GM23338 (cell line): Measurements from ENCODE around the gene TMEM140. TPM values are rescaled to one million over a fixed set of nuclear protein-coding genes. Genes with fewer than 3 reads are reported as not detected.

ENCODE experiments used
- ATAC-seq: fragments of 200-7000 bp; cut with Tn5 transposase; 3 replicates; pipeline ENCODE4 v1.9.1; 2020
- DNase-seq: peaks from one replicate; pipeline ENCODE4 v3.0.0-alpha.2; 2015; ENCODE audit warnings: low spot score
- H2AFZ ChIP-seq: fragments of 200-600 bp; sonication (generic); 2 replicates; pipeline ENCODE4 v1.8.0; 2016; ENCODE audit warnings: antibody characterized with exemption, mild to moderate bottlenecking, moderate library complexity
- H3F3A ChIP-seq: fragments of 200-600 bp; sonication (generic); replicated peaks from 2 replicates; pipeline ENCODE4 v1.8.0; 2017; ENCODE audit warnings: antibody characterized with exemption, mixed run types, low read depth
- H3K27ac ChIP-seq: fragments of 200-600 bp; sonication (generic); 2 replicates; pipeline ENCODE4 v1.6.1; 2016; ENCODE audit warnings: low read depth
- H3K27me3 ChIP-seq: fragments of 200-600 bp; sonication (generic); 2 replicates; pipeline ENCODE4 v1.8.0; 2016; ENCODE audit warnings: mild to moderate bottlenecking, mixed run types, moderate library complexity; ENCODE audit not compliant: insufficient read depth
- H3K36me3 ChIP-seq: fragments of 200-600 bp; sonication (generic); 2 replicates; pipeline ENCODE4 v1.8.0; 2016; ENCODE audit warnings: mild to moderate bottlenecking; ENCODE audit not compliant: insufficient read depth
- H3K4me1 ChIP-seq: fragments of 200-600 bp; sonication (generic); 2 replicates; pipeline ENCODE4 v1.8.0; 2016; ENCODE audit warnings: mild to moderate bottlenecking, moderate library complexity; ENCODE audit not compliant: insufficient read depth
- H3K4me2 ChIP-seq: fragments of 200-600 bp; sonication (generic); 2 replicates; pipeline ENCODE4 v1.7.1; 2017; ENCODE audit warnings: mixed run types
- H3K4me3 ChIP-seq: fragments of 200-600 bp; sonication (generic); 2 replicates; pipeline ENCODE4 v1.6.1; 2016; ENCODE audit warnings: mixed run types
- H3K79me2 ChIP-seq: fragments of 200-600 bp; sonication (generic); replicated peaks from 2 replicates; pipeline ENCODE4 v1.8.0; 2017; ENCODE audit warnings: mild to moderate bottlenecking; ENCODE audit not compliant: insufficient read depth
- H3K9me2 ChIP-seq: fragments of 200-600 bp; sonication (generic); 2 replicates; pipeline ENCODE4 v1.8.0; 2017; ENCODE audit not compliant: insufficient read depth
- H4K20me1 ChIP-seq: fragments of 200-600 bp; sonication (generic); replicated peaks from 2 replicates; pipeline ENCODE4 v1.8.0; 2017; ENCODE audit warnings: mild to moderate bottlenecking; ENCODE audit not compliant: insufficient read depth
- H3K27ac Mint-ChIP-seq: 2 replicates; pipeline ENCODE4 v1.8.0; 2020; ENCODE audit warnings: inconsistent platforms, mild to moderate bottlenecking, moderate library complexity, mixed read lengths
- H3K27me3 Mint-ChIP-seq: 3 replicates; pipeline ENCODE4 v1.8.0; 2022; ENCODE audit warnings: low read depth, mild to moderate bottlenecking, moderate library complexity, mixed read lengths, inconsistent platforms; ENCODE audit not compliant: insufficient read depth, poor library complexity
- H3K36me3 Mint-ChIP-seq: 3 replicates; pipeline ENCODE4 v1.8.0; 2021; ENCODE audit warnings: low read depth, mild to moderate bottlenecking, inconsistent platforms, moderate library complexity, mixed read lengths
- H3K4me1 Mint-ChIP-seq: 3 replicates; pipeline ENCODE4 v1.8.0; 2020; ENCODE audit warnings: mild to moderate bottlenecking, inconsistent platforms, mixed read lengths
- H3K4me3 Mint-ChIP-seq: 3 replicates; pipeline ENCODE4 v1.8.0; 2021; ENCODE audit warnings: moderate library complexity, mild to moderate bottlenecking, inconsistent platforms, mixed read lengths
- H3K9me3 Mint-ChIP-seq: 3 replicates; pipeline ENCODE4 v1.8.0; 2020; ENCODE audit warnings: moderate library complexity, mild to moderate bottlenecking, inconsistent platforms, mixed read lengths
- CREB1 ChIP-seq: fragments of 250-450 bp; sonication (Bioruptor Pico); IDR thresholded peaks from 2 replicates; pipeline ENCODE4 v1.5.0; 2020; ENCODE audit warnings: low read depth, mild to moderate bottlenecking, moderate library complexity
- EZH2 ChIP-seq: fragments of 200-600 bp; sonication (generic); IDR thresholded peaks from one replicate; pipeline ENCODE4 v1.8.0; 2017; ENCODE audit warnings: antibody characterized with exemption, mild to moderate bottlenecking, low read depth; ENCODE audit not compliant: unreplicated experiment
- EZH2phosphoT487 ChIP-seq: fragments of 200-600 bp; sonication (generic); IDR thresholded peaks from one replicate; pipeline ENCODE4 v1.8.1; 2018; ENCODE audit warnings: antibody characterized with exemption; ENCODE audit not compliant: unreplicated experiment
- JUNB ChIP-seq: IDR thresholded peaks from one replicate; pipeline ENCODE4 v1.6.1; 2016; ENCODE audit warnings: antibody characterized with exemption; ENCODE audit not compliant: unreplicated experiment
- NANOG ChIP-seq: IDR thresholded peaks from 2 replicates; pipeline ENCODE4 v1.6.1; 2016; ENCODE audit warnings: antibody characterized with exemption, borderline replicate concordance
- POLR2AphosphoS5 ChIP-seq: IDR thresholded peaks from 2 replicates; pipeline ENCODE4 v1.6.1; 2016; ENCODE audit warnings: antibody characterized with exemption, low read depth
- STAT1 ChIP-seq: IDR thresholded peaks from one replicate; pipeline ENCODE4 v1.6.1; 2016; ENCODE audit warnings: antibody characterized with exemption; ENCODE audit not compliant: unreplicated experiment
- ZNF114 ChIP-seq: fragments of 250-450 bp; sonication (Bioruptor Pico); IDR thresholded peaks from 2 replicates; pipeline ENCODE4 v1.5.0; 2020; ENCODE audit warnings: mild to moderate bottlenecking, moderate library complexity
- ZNF331 ChIP-seq: fragments of 250-450 bp; sonication (Bioruptor Pico); IDR thresholded peaks from 2 replicates; pipeline ENCODE4 v1.5.0; 2020; ENCODE audit warnings: low read depth, mild to moderate bottlenecking, moderate library complexity
- polyA plus RNA-seq: library from polyadenylated mRNA; unstranded; fragments of >200 nt; fragmentation: Nextera tagmentation; extraction: Ambion mirVana; gene quantifications from 2 replicates; pipeline ENCODE4 v1.2.1, GENCODE V29; 2016
- total RNA-seq: library from RNA; depleted of rRNA; stranded (reverse); fragments of >200 nt; shearing (Covaris generic); gene quantifications from 2 replicates; pipeline ENCODE4 v1.2.3, GENCODE V29; 2014
- TF ChIP-seq, protein P1 (sequence below): fragments of 250-450 bp; sonication (Bioruptor Pico); IDR thresholded peaks from 2 replicates; pipeline ENCODE4 v1.5.0; 2020; ENCODE audit warnings: mild to moderate bottlenecking, moderate library complexity
- TF ChIP-seq, protein P2 (sequence below): IDR thresholded peaks from 2 replicates; pipeline ENCODE4 v1.6.1; 2016; ENCODE audit warnings: antibody characterized with exemption
- TF ChIP-seq, protein P3 (sequence below), 2 experiments: fragments of 200-600 bp in 1 of 2; sonication (generic) in 1 of 2; conservative IDR thresholded peaks; 2 replicates each; pipeline versions ENCODE4 v1.5.1 to v1.6.1; 2016 to 2017; ENCODE audit warnings: antibody characterized with exemption in 2 of 2, low read depth in 2 of 2, mild to moderate bottlenecking in 2 of 2, moderate library complexity in 1 of 2
- TF ChIP-seq, protein P4 (sequence below): IDR thresholded peaks from one replicate; pipeline ENCODE4 v1.6.1; 2018; ENCODE audit warnings: antibody characterized with exemption; ENCODE audit not compliant: unreplicated experiment

TMEM140 gene
- total and polyA plus RNA-seq, 2 experiments from 2014 or later = 2.7 TPM; not detected in 1

DNA sequence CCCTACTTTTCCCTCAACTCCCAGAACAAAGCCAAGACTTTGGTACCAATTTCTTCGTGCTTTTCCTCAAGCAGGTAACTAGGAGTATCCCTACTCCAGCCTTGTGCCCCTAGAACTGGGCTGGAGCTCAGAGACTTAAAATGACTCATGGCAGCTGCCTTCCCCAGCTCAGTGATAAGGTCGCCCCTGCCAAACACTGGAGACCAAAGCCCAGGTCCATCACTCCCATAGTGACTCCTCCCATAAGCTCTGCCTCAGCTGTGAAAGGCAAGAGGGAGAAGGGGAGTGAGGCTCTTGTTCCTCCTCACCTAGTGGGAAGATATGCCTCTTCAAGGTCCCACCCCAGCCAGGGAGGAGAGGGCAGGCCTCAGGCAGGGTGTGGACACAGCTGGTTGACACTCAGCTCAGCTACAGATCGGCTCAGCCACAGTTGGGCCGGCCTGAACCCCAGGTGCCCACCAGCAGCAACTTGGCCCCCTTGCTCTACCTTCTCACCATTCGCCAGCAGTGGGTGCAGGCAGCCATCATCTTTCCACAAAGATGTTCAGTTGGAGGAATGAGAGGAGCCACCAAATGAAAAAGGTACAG, 36.5 kb downstream of the TMEM140 start:
- no peaks in the 10 kb centered on the region for H3K4me1 Mint-ChIP-seq
- no peak overlapping the region for H3K4me2 ChIP-seq
- no peaks in the 10 kb centered on the region for H3K27me3 ChIP-seq

More for the DNA sequence above, 36.5 kb downstream of the TMEM140 start:
- Histone ChIP-seq H3F3A (no peaks in the 10 kb centered on the region), H3K4me3 (no peak overlapping the region), H3K9me2 (no peaks in the 10 kb centered on the region), H3K27ac (no peak overlapping the region), H4K20me1 (no peaks in the 10 kb centered on the region), H2AFZ (no peak overlapping the region), H3K4me1 (no peaks in the 10 kb centered on the region), H3K79me2 (no peaks in the 10 kb centered on the region), H3K36me3 (peaks cover 19% of the 10 kb centered on the region)
- TF ChIP-seq, protein P1, sequence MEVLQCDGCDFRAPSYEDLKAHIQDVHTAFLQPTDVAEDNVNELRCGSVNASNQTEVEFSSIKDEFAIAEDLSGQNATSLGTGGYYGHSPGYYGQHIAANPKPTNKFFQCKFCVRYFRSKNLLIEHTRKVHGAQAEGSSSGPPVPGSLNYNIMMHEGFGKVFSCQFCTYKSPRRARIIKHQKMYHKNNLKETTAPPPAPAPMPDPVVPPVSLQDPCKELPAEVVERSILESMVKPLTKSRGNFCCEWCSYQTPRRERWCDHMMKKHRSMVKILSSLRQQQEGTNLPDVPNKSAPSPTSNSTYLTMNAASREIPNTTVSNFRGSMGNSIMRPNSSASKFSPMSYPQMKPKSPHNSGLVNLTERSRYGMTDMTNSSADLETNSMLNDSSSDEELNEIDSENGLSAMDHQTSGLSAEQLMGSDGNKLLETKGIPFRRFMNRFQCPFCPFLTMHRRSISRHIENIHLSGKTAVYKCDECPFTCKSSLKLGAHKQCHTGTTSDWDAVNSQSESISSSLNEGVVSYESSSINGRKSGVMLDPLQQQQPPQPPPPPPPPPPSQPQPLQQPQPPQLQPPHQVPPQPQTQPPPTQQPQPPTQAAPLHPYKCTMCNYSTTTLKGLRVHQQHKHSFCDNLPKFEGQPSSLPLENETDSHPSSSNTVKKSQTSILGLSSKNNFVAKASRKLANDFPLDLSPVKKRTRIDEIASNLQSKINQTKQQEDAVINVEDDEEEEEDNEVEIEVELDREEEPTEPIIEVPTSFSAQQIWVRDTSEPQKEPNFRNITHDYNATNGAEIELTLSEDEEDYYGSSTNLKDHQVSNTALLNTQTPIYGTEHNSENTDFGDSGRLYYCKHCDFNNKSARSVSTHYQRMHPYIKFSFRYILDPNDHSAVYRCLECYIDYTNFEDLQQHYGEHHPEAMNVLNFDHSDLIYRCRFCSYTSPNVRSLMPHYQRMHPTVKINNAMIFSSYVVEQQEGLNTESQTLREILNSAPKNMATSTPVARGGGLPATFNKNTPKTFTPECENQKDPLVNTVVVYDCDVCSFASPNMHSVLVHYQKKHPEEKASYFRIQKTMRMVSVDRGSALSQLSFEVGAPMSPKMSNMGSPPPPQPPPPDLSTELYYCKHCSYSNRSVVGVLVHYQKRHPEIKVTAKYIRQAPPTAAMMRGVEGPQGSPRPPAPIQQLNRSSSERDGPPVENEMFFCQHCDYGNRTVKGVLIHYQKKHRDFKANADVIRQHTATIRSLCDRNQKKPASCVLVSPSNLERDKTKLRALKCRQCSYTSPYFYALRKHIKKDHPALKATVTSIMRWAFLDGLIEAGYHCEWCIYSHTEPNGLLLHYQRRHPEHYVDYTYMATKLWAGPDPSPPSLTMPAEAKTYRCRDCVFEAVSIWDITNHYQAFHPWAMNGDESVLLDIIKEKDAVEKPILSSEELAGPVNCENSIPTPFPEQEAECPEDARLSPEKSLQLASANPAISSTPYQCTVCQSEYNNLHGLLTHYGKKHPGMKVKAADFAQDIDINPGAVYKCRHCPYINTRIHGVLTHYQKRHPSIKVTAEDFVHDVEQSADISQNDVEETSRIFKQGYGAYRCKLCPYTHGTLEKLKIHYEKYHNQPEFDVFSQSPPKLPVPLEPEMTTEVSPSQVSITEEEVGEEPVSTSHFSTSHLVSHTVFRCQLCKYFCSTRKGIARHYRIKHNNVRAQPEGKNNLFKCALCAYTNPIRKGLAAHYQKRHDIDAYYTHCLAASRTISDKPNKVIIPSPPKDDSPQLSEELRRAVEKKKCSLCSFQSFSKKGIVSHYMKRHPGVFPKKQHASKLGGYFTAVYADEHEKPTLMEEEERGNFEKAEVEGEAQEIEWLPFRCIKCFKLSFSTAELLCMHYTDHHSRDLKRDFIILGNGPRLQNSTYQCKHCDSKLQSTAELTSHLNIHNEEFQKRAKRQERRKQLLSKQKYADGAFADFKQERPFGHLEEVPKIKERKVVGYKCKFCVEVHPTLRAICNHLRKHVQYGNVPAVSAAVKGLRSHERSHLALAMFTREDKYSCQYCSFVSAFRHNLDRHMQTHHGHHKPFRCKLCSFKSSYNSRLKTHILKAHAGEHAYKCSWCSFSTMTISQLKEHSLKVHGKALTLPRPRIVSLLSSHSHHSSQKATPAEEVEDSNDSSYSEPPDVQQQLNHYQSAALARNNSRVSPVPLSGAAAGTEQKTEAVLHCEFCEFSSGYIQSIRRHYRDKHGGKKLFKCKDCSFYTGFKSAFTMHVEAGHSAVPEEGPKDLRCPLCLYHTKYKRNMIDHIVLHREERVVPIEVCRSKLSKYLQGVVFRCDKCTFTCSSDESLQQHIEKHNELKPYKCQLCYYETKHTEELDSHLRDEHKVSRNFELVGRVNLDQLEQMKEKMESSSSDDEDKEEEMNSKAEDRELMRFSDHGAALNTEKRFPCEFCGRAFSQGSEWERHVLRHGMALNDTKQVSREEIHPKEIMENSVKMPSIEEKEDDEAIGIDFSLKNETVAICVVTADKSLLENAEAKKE (CRISPR knock-in tag) = no peak
- TF ChIP-seq, protein P2, sequence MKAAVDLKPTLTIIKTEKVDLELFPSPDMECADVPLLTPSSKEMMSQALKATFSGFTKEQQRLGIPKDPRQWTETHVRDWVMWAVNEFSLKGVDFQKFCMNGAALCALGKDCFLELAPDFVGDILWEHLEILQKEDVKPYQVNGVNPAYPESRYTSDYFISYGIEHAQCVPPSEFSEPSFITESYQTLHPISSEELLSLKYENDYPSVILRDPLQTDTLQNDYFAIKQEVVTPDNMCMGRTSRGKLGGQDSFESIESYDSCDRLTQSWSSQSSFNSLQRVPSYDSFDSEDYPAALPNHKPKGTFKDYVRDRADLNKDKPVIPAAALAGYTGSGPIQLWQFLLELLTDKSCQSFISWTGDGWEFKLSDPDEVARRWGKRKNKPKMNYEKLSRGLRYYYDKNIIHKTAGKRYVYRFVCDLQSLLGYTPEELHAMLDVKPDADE = no peak
- no peak for TF ChIP-seq STAT1
- TF ChIP-seq ZNF331 (CRISPR knock-in tag) = no peak
- TF ChIP-seq EZH2 = no peak
- TF ChIP-seq, protein P3, sequence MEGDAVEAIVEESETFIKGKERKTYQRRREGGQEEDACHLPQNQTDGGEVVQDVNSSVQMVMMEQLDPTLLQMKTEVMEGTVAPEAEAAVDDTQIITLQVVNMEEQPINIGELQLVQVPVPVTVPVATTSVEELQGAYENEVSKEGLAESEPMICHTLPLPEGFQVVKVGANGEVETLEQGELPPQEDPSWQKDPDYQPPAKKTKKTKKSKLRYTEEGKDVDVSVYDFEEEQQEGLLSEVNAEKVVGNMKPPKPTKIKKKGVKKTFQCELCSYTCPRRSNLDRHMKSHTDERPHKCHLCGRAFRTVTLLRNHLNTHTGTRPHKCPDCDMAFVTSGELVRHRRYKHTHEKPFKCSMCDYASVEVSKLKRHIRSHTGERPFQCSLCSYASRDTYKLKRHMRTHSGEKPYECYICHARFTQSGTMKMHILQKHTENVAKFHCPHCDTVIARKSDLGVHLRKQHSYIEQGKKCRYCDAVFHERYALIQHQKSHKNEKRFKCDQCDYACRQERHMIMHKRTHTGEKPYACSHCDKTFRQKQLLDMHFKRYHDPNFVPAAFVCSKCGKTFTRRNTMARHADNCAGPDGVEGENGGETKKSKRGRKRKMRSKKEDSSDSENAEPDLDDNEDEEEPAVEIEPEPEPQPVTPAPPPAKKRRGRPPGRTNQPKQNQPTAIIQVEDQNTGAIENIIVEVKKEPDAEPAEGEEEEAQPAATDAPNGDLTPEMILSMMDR (conservative IDR thresholded peaks at IDR 0.05; ENCODE audit: low read depth in 2 of 2) = no peak
- TF ChIP-seq JUNB = no peak
- no peak for TF ChIP-seq CREB1 (CRISPR knock-in tag)
- TF ChIP-seq POLR2AphosphoS5 = no peak
- TF ChIP-seq ZNF114 (CRISPR knock-in tag) = no peak
- no peak for TF ChIP-seq EZH2phosphoT487
- TF ChIP-seq, protein P4, sequence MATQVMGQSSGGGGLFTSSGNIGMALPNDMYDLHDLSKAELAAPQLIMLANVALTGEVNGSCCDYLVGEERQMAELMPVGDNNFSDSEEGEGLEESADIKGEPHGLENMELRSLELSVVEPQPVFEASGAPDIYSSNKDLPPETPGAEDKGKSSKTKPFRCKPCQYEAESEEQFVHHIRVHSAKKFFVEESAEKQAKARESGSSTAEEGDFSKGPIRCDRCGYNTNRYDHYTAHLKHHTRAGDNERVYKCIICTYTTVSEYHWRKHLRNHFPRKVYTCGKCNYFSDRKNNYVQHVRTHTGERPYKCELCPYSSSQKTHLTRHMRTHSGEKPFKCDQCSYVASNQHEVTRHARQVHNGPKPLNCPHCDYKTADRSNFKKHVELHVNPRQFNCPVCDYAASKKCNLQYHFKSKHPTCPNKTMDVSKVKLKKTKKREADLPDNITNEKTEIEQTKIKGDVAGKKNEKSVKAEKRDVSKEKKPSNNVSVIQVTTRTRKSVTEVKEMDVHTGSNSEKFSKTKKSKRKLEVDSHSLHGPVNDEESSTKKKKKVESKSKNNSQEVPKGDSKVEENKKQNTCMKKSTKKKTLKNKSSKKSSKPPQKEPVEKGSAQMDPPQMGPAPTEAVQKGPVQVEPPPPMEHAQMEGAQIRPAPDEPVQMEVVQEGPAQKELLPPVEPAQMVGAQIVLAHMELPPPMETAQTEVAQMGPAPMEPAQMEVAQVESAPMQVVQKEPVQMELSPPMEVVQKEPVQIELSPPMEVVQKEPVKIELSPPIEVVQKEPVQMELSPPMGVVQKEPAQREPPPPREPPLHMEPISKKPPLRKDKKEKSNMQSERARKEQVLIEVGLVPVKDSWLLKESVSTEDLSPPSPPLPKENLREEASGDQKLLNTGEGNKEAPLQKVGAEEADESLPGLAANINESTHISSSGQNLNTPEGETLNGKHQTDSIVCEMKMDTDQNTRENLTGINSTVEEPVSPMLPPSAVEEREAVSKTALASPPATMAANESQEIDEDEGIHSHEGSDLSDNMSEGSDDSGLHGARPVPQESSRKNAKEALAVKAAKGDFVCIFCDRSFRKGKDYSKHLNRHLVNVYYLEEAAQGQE = no peak
- TF ChIP-seq NANOG = no peak
- Mint-ChIP-seq H3K36me3 (peaks cover 56% of the 10 kb centered on the region), H3K9me3 (peaks cover 31% of the 10 kb centered on the region), H3K27me3 (peaks cover 6% of the 10 kb centered on the region), H3K4me3 (no peak overlapping the region), H3K27ac (no peak overlapping the region)
- no peak for DNase-seq
- no peak for ATAC-seq
